Measurements from ENCODE around the gene SEC24C.

The SEC24C gene

DNA sequence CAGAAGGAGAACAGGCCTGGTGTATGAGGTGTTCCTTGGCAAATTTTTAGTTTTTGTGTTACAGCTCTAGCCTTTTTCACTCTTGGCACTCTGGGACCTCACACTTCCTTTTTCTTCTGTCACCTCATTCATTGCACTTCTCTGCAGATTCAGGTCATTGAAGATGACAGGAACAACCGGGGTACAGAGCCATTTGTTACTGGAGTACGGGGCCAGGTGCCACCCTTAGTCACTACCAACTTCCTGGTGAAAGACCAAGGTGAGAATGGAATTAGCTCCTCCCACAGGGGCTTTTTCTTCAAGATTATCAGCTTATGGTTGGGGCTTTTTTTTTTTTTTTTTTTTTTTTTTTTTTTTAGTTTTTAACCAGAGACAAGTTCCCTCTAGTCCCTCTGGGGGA, 19.2 kb downstream of the SEC24C start:
- no peak for DNase-seq (ENCODE audit: insufficient read length, low spot score)
- TF ChIP-seq, protein P1, sequence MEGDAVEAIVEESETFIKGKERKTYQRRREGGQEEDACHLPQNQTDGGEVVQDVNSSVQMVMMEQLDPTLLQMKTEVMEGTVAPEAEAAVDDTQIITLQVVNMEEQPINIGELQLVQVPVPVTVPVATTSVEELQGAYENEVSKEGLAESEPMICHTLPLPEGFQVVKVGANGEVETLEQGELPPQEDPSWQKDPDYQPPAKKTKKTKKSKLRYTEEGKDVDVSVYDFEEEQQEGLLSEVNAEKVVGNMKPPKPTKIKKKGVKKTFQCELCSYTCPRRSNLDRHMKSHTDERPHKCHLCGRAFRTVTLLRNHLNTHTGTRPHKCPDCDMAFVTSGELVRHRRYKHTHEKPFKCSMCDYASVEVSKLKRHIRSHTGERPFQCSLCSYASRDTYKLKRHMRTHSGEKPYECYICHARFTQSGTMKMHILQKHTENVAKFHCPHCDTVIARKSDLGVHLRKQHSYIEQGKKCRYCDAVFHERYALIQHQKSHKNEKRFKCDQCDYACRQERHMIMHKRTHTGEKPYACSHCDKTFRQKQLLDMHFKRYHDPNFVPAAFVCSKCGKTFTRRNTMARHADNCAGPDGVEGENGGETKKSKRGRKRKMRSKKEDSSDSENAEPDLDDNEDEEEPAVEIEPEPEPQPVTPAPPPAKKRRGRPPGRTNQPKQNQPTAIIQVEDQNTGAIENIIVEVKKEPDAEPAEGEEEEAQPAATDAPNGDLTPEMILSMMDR (IDR thresholded peaks at IDR 0.05; ENCODE audit: insufficient read depth, missing control alignments): no peak
- no peak for FAIRE-seq

DNA sequence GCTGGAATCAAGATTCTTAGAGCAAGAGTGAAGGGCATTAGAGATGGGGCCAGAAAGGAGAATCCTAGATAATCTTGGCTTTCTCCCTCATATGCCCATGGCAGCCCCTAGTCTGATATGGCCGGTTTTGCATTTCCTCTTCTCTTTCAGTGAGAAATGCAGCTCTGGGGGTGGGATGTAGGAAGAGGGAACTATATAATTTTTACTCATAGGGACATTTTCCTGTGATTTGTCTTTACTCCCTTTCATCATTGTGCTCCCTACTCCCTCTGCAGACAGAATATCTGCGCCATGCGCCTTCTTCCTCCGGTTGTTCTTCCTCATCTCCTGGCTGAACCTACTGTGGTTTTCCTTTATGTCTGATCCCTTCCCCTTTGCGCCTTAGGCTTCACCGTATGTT, 20.9 kb downstream of the SEC24C start:
- no peak for FAIRE-seq

DNA sequence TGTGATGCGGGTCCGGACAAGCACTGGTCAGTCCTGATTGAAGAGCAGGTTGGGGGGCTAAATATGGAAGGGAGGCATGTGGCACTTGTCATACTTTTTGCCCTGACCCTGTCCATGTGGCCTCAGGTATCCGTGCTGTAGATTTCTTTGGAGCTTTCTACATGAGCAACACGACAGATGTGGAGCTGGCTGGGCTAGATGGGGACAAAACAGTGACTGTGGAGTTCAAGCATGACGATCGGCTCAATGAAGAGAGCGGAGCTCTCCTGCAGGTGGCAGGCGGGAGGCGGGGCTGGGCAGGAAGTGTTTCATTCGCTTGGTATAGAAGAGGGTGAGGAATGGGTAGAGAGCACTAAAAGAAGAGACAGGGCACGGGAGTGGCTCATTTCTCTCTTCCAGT, 24.7 kb downstream of the SEC24C start:
- no peak for DNase-seq (ENCODE audit: insufficient read length, low spot score)
- FAIRE-seq: no peak
- TF ChIP-seq, protein P1 (IDR thresholded peaks at IDR 0.05; ENCODE audit: insufficient read depth, missing control alignments): no peak

More for the DNA sequence above, 20.9 kb downstream of the SEC24C start:
- TF ChIP-seq, protein P1 (IDR thresholded peaks at IDR 0.05; ENCODE audit: insufficient read depth, missing control alignments): no peak
- no peak for DNase-seq (ENCODE audit: insufficient read length, low spot score)

DNA sequence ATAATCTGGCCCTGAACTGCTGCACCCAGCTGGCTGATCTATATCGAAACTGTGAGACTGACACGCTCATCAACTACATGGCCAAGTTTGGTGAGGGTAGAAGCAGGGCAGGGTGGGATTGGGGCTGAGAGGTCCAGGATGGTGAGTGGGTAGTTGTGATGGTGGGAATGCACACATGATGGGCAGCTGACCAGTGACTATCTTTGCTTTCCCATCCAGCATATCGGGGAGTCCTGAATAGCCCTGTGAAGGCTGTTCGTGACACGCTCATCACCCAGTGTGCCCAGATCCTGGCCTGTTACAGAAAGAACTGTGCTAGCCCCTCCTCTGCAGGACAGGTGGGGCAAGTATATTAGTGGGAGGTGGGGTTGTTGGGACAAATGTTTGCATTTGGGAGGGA, 25.2 kb downstream of the SEC24C start:
- TF ChIP-seq, protein P1 (IDR thresholded peaks at IDR 0.05; ENCODE audit: insufficient read depth, missing control alignments): no peak
- FAIRE-seq: no peak

DNA sequence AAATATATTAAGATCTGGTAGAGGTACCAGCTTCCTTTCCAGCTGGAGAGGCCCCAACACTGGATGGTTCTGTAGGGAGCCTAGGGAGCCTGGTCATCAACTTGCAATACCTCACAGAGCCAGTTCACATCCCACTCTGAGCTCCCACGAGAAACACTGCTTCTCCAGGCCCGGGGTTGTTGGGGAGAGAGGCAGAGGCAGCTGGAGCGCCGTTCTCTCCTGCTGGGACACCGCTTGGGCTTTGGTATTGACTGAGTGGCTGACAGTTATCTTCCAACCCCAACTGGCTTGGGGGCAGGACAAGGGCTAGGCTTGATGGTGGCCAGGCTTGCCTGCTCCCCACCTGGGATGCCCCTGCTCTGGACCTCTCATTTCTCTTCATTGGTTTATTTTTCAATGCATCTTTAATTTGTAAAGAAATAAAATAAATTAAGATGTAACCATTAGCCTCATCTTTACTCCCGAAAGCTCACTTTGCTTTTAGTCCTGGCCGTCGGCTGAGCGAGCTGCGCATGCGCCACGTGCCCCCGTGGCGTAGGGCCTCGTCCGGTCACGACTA, 27.6 kb downstream of the SEC24C start:
- TF ChIP-seq, protein P1 (IDR thresholded peaks at IDR 0.05; ENCODE audit: insufficient read depth, missing control alignments): no peak
- FAIRE-seq (no peak), DNase-seq (ENCODE audit: insufficient read length, low spot score) (peak; percentile 86)

More for the DNA sequence above, 25.2 kb downstream of the SEC24C start:
- DNase-seq (ENCODE audit: insufficient read length, low spot score): no peak

DNA sequence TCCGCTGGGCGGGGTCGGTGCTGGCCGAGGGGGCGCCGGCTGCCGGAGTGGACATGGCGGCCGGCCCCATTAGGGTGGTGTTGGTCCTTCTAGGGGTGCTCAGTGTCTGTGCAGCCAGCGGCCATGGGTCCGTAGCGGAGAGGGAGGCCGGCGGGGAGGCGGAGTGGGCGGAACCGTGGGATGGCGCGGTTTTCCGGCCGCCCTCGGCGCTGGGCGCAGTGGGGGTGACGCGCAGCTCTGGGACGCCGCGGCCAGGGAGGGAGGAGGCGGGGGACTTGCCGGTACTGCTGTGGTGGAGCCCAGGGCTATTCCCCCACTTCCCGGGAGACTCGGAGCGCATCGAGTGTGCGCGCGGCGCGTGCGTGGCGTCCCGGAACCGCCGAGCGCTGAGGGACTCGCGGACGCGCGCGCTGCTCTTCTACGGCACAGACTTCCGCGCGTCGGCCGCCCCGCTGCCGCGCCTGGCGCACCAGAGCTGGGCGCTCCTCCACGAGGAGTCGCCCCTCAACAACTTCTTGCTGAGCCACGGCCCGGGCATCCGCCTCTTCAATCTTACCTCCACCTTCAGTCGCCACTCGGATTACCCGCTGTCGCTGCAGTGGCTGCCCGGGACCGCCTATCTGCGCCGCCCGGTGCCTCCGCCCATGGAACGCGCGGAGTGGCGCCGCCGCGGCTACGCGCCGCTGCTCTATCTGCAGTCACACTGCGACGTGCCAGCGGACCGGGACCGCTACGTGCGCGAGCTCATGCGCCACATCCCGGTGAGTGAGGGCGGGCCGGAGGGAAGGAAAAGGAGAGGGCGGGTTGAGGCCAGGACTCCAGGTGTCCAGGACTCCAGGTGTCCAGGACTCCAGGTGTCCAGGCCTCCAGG, 28.3 kb downstream of the SEC24C start:
- FAIRE-seq: no peak
- peak; percentile 55 for DNase-seq (ENCODE audit: insufficient read length, low spot score)
- TF ChIP-seq, protein P1 (IDR thresholded peaks at IDR 0.05; ENCODE audit: insufficient read depth, missing control alignments): no peak
